ENCODE measurements around the gene ALKAL2. TPM values are rescaled to one million over a fixed set of nuclear protein-coding genes. Genes with fewer than 3 reads are reported as not detected.
"Not testable (repeated sequence)": the region's sequence is repeated elsewhere in the genome, so short reads cannot be mapped to it uniquely, and the experiment has no call there.

ALKAL2 gene
- 1 to 10 TPM; 4.1 to 7.5 (median 6.6) TPM for polyA plus RNA-seq

GRCh38 chr2:287911-288757, at the start of gene ALKAL2:
Gene ALKAL2, minus strand, starts transcription at chr2:288091. Its CDS starts 256 bp downstream, at chr2:287835.
- H3K27me3 Mint-ChIP-seq (ENCODE audit: low read depth in 3 of 3) = peaks cover 2 to 11% (median 8%) of the 10 kb centered on the region in 3 donors
- DNase-seq = peak in 2 of 3 donors; percentile 3 to 17

GRCh38 chr2:336949-337348, 49.1 kb upstream of the ALKAL2 start:
- not testable (repeated sequence) for H3K4me3 Mint-ChIP-seq; DNase-seq; H3K27me3 Mint-ChIP-seq (ENCODE audit: low read depth in 3 of 3); H3K4me1 Mint-ChIP-seq; H3K27ac Mint-ChIP-seq
- H3K36me3 Mint-ChIP-seq = peaks cover 17 to 18% (median 18%) of the 10 kb centered on the region in 3 donors
- H3K9me3 Mint-ChIP-seq = peaks cover 15 to 35% (median 27%) of the 10 kb centered on the region in 6 donors

More at GRCh38 chr2:287911-288757, at the start of gene ALKAL2:
- H3K27ac Mint-ChIP-seq = no peak within 1 kb of the TSS
- peak within 1 kb of the TSS; percentile 66 to 92 (median 69) for H3K4me3 Mint-ChIP-seq
- peaks cover 13 to 21% of the 10 kb centered on the region in 2 donors for H3K4me1 Mint-ChIP-seq
- peaks cover 0 to 6% (median 0%) of the 10 kb centered on the region in 3 donors for H3K36me3 Mint-ChIP-seq
- no peaks in the 10 kb centered on the region for H3K9me3 Mint-ChIP-seq

GRCh38 chr2:336360-336759, 48.5 kb upstream of the ALKAL2 start:
- Mint-ChIP-seq H3K4me3 (no peak overlapping the region), H3K9me3 (peaks cover 15 to 35% (median 27%) of the 10 kb centered on the region in 6 donors), H3K4me1 (no peaks in the 10 kb centered on the region), H3K27ac (no peak overlapping the region), H3K36me3 (peaks cover 17 to 18% (median 18%) of the 10 kb centered on the region in 3 donors), H3K27me3 (ENCODE audit: low read depth in 3 of 3) (peaks cover 4 to 6% (median 5%) of the 10 kb centered on the region in 3 donors)
- no peak for DNase-seq

GRCh38 chr2:332592-332991, 44.7 kb upstream of the ALKAL2 start:
- H3K27ac Mint-ChIP-seq = no peak overlapping the region
- no peak for DNase-seq
- peaks cover 12 to 32% (median 23%) of the 10 kb centered on the region in 6 donors for H3K9me3 Mint-ChIP-seq
- H3K4me3 Mint-ChIP-seq = no peak overlapping the region
- H3K4me1 Mint-ChIP-seq = no peaks in the 10 kb centered on the region
- H3K36me3 Mint-ChIP-seq = peaks cover 12 to 16% (median 12%) of the 10 kb centered on the region in 3 donors
- H3K27me3 Mint-ChIP-seq (ENCODE audit: low read depth in 3 of 3) = peaks cover 3 to 13% (median 7%) of the 10 kb centered on the region in 3 donors

- DNase-seq = no peak
- H3K4me1 Mint-ChIP-seq = no peaks in the 10 kb centered on the region
- peaks cover 2 to 27% (median 9%) of the 10 kb centered on the region in 3 donors for H3K27me3 Mint-ChIP-seq (ENCODE audit: low read depth in 3 of 3)
- no peak overlapping the region for H3K27ac Mint-ChIP-seq
- no peak overlapping the region for H3K4me3 Mint-ChIP-seq
- H3K9me3 Mint-ChIP-seq = peaks cover 0 to 15% (median 10%) of the 10 kb centered on the region in 6 donors
- peaks cover 0 to 12% (median 11%) of the 10 kb centered on the region in 3 donors for H3K36me3 Mint-ChIP-seq
Measured at GRCh38 chr2:328761-329160, 40.9 kb upstream of the ALKAL2 start.

DNA sequence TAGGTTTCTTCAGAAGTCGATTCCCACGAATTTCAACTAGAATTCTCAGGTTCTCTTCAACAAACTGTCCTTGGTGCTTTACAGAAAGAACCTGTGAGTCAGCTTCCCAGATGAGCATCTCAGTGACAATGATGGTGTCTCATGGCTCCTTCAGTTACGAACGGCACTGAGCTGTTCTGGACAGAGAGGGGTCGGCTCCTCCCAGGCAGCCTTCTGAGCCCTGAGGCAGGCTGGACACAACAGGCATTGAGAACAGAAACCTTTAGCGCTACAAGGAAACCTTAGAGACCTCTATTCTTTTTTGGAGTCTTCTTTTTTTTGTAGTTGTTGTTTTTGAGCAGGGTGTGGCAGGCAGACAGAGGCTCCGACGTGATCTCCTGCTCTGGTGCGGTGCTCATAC, 35.1 kb upstream of the ALKAL2 start:
- no peak for DNase-seq
- H3K36me3 Mint-ChIP-seq = peaks cover 0 to 12% (median 11%) of the 10 kb centered on the region in 3 donors
- H3K4me3 Mint-ChIP-seq = no peak overlapping the region
- H3K27me3 Mint-ChIP-seq (ENCODE audit: low read depth in 3 of 3) = peaks cover 0 to 19% (median 9%) of the 10 kb centered on the region in 3 donors
- H3K27ac Mint-ChIP-seq = no peak overlapping the region
- H3K9me3 Mint-ChIP-seq = peaks cover 0 to 14% (median 11%) of the 10 kb centered on the region in 6 donors
- H3K4me1 Mint-ChIP-seq = peaks cover 12 to 13% of the 10 kb centered on the region in 2 donors

DNA sequence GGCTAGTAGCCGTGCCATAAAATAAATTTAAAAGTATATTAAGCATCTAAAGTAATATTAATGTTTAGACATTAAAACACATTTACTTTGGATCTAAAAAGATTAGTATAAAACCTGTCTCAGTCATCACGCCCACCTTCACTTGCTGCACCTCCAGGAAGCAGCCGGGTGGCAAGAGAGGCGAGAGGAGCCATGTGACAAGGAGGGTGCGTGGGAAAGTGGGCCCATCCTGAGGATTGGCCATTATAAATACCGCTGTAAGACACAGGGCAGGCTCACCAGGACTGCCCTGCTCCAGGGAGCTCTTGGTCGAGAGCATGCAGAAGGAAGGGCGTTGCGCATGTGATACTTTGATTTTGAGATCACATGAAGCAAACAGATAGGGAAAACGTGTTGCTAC, 34.4 kb upstream of the ALKAL2 start:
- Mint-ChIP-seq H3K4me1 (peaks cover 18 to 20% of the 10 kb centered on the region in 2 donors), H3K27me3 (ENCODE audit: low read depth in 3 of 3) (peaks cover 0 to 15% (median 8%) of the 10 kb centered on the region in 3 donors), H3K9me3 (peaks cover 0 to 11% (median 5%) of the 10 kb centered on the region in 6 donors), H3K27ac (no peak overlapping the region), H3K4me3 (no peak overlapping the region), H3K36me3 (peaks cover 0 to 12% (median 6%) of the 10 kb centered on the region in 3 donors)
- DNase-seq = no peak

GRCh38 chr2:320561-320960, 32.7 kb upstream of the ALKAL2 start:
- DNase-seq = no peak
- Mint-ChIP-seq H3K27me3 (ENCODE audit: low read depth in 3 of 3) (peaks cover 0 to 9% (median 7%) of the 10 kb centered on the region in 3 donors), H3K27ac (no peak overlapping the region), H3K4me3 (no peak overlapping the region), H3K36me3 (peaks cover 0 to 3% (median 3%) of the 10 kb centered on the region in 3 donors), H3K4me1 (peaks cover 21 to 28% of the 10 kb centered on the region in 2 donors), H3K9me3 (peaks cover 0 to 7% (median 0%) of the 10 kb centered on the region in 6 donors)

- Mint-ChIP-seq H3K9me3 (peaks cover 0 to 3% (median 0%) of the 10 kb centered on the region in 6 donors), H3K27ac (peak overlapping the region in 4 of 6 donors; percentile 6 to 72 (median 44)), H3K27me3 (ENCODE audit: low read depth in 3 of 3) (peaks cover 1 to 7% (median 3%) of the 10 kb centered on the region in 3 donors), H3K4me1 (peaks cover 21 to 28% of the 10 kb centered on the region in 2 donors), H3K36me3 (peaks cover 0 to 3% (median 0%) of the 10 kb centered on the region in 3 donors), H3K4me3 (peak overlapping the region in 2 of 5 donors; percentile 18 to 23)
- DNase-seq = no peak
Measured at GRCh38 chr2:319059-319600, 31.2 kb upstream of the ALKAL2 start.

DNA sequence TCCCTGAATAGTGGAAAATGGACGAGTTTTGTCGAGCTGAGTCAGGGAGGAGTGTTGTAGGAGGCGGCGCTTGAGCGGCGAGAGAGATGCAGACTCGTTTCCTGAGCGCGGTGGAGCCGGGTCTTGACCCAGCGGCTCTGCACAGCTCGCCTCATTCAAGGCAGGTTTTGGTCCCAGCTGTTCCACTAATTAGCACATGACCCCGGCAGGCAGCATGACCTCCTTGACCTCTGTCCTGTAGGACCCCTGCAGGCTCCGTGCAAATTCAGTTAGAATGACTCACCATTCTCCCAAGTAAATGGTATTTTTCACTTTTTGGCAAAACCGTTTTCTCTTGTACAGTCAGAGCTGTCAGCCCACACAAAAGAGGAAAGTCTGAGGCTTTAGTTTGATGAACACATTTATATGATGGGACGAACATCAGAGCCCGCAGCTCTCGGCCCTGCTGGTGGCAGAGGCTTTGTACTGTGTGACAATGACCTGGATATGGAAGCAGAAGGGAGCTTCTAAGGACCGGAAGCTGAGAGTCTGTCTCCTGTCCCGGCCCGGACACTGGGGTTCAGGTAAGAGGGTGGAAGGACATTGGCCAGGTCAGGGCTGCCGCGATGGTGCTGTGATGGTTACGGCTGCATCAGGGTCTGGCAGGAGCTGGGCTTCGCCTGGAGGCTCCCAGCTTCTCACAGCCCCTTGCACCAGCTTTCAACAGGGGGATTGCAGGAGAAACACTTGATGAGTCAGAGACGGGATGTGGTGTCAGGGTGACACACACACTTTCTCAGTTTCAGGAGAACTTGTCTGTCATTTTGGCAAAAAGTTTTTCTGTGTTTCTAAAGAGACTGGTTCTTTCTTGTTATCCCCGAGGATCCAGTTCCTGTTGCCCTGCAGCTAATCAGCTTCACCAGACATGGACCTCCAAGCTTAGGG, 29.9 kb upstream of the ALKAL2 start:
- Mint-ChIP-seq H3K9me3 (peaks cover 0 to 3% (median 0%) of the 10 kb centered on the region in 6 donors), H3K36me3 (peaks cover 0 to 3% (median 0%) of the 10 kb centered on the region in 3 donors), H3K4me3 (peak overlapping the region; percentile 55 to 83 (median 62)), H3K4me1 (peaks cover 21 to 28% of the 10 kb centered on the region in 2 donors), H3K27ac (peak overlapping the region in 5 of 6 donors; percentile 6 to 79 (median 55)), H3K27me3 (ENCODE audit: low read depth in 3 of 3) (peaks cover 2 to 7% (median 6%) of the 10 kb centered on the region in 3 donors)
- peak; percentile 24 to 33 (median 33) for DNase-seq

GRCh38 chr2:316381-316780, 28.5 kb upstream of the ALKAL2 start:
- DNase-seq = no peak
- Mint-ChIP-seq H3K27ac (peak overlapping the region in 1 of 6 donors; percentile 60), H3K36me3 (peaks cover 0 to 3% (median 0%) of the 10 kb centered on the region in 3 donors), H3K27me3 (ENCODE audit: low read depth in 3 of 3) (peaks cover 4 to 12% (median 6%) of the 10 kb centered on the region in 3 donors), H3K9me3 (peaks cover 0 to 3% (median 0%) of the 10 kb centered on the region in 6 donors), H3K4me1 (peaks cover 21 to 28% of the 10 kb centered on the region in 2 donors), H3K4me3 (no peak overlapping the region)

- DNase-seq, H3K9me3 Mint-ChIP-seq, H3K36me3 Mint-ChIP-seq, H3K4me3 Mint-ChIP-seq: not testable (repeated sequence)
- Mint-ChIP-seq H3K4me1 (peaks cover 21 to 28% of the 10 kb centered on the region in 2 donors), H3K27ac (peak overlapping the region in 1 of 6 donors; percentile 60), H3K27me3 (ENCODE audit: low read depth in 3 of 3) (peaks cover 4 to 12% (median 6%) of the 10 kb centered on the region in 3 donors)
Measured at GRCh38 chr2:315925-316324, 28.0 kb upstream of the ALKAL2 start.
